ENCODE measurements around the gene TGFBR3. TPM values are rescaled to one million over a fixed set of nuclear protein-coding genes. Genes with fewer than 3 reads are reported as not detected.
A peak's percentile ranks its signal among the peaks of the same experiment; 100 is the strongest.

Gene TGFBR3
- total and polyA plus RNA-seq, 2 of the 13 experiments (the other 11 are each of a cell fraction or from before 2014, with no cell fraction given), result 76.5 to 195 TPM

DNA sequence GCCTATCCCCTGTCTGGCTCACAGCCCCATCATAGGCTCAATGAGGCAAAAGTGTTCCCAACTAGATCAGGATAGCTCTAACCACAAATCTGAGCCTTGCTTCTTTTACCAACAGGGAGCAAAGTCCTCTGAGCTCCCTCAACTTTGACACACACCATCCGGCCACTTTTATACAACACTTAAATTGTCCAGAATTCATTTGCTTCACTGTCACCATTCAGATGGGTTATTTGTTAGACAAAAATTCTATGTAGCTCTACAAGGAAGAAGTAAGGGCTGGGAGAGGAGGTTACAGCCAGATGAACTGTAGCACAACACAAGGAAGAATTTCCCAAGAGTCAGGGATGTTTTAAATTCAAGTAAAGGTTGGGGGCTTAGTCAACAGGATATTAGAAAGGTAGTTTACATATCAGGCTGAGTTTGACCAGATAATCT lies 50.8 kb downstream of the TGFBR3 start:
- ATAC-seq (peak; percentile 61), DNase-seq (ENCODE audit: low spot score) (peak; percentile 75), FAIRE-seq (no peak)
- intact Hi-C loops (cut with micrococcal nuclease; ENCODE audit: unreplicated experiment) (loop anchor here (2.0 kb wide), 1 partner anchor 38 kb away; no protein-coding TSS in a partner anchor), in situ Hi-C loops (cut with HindIII; ENCODE audit: extremely low pct_ligation_motif_present, low pct_unique_long_range_greater_than_20kb) (no loop called here)
- no peak overlapping the region for H2AFZ ChIP-seq (ENCODE audit: low read length)
- H3K4me2 ChIP-seq (ENCODE audit: low read depth, low read length), result peak overlapping the region; percentile 43; the same call in 1 of the 2 replicates
- H3K36me3 ChIP-seq (replicated peaks in 1 of 2; ENCODE audit: control insufficient read depth in 1 of 2, insufficient read depth in 2 of 2, low read length in 2 of 2), result 0 out of 5 replicates have a peak, but pooled peaks cover 0 to 1% of the 10 kb centered on the region in 2 experiments
- H4K20me1 ChIP-seq (ENCODE audit: insufficient read depth, low read length), result no peaks in the 10 kb centered on the region
- no TSS peak for BruUV-seq (replicated peaks)
- CTCF ChIA-PET (ENCODE audit: low intra/inter-chr PET ratio, low total read pairs), result no interaction called here
- peak overlapping the region; percentile 40 for H3K9ac ChIP-seq (ENCODE audit: insufficient read depth, low read depth, low read length)
- no peak overlapping the region; a peak in 1 of 6 replicates for H3K4me3 ChIP-seq (replicated peaks in 1 of 3; ENCODE audit: insufficient read depth in 1 of 3, low read depth in 2 of 3, low read length in 3 of 3)
- peaks cover 86% of the 10 kb centered on the region for H3K79me2 ChIP-seq (ENCODE audit: insufficient read depth, low read length)
- no peaks in the 10 kb centered on the region for H3K27me3 ChIP-seq (ENCODE audit: control insufficient read depth in 1 of 2, insufficient read depth in 2 of 2, low read length in 2 of 2)
- H3K4me1 ChIP-seq (ENCODE audit: insufficient read depth, low read length), result peaks cover 94% of the 10 kb centered on the region
- 5% methylated on average over 1 of the region's 1 CpG for WGBS (ENCODE audit: low lambda C conversion rate)
- POLR2A ChIA-PET, result interaction anchor here (0.8 to 1.5 kb wide), 4 partner anchors 9 to 98 kb away, joined by 3 to 7 read pairs (median 4); no protein-coding TSS in a partner anchor
- no peaks in the 10 kb centered on the region for H3K9me3 ChIP-seq (ENCODE audit: low read length)
- peak overlapping the region; percentile 68 for H3K27ac ChIP-seq (ENCODE audit: extremely low read length, insufficient read depth, low read length)
- no peak for TF ChIP-seq NFKBIZ (CRISPR knock-in tag; IDR thresholded peaks at IDR 0.05)
- TF ChIP-seq, protein P1, sequence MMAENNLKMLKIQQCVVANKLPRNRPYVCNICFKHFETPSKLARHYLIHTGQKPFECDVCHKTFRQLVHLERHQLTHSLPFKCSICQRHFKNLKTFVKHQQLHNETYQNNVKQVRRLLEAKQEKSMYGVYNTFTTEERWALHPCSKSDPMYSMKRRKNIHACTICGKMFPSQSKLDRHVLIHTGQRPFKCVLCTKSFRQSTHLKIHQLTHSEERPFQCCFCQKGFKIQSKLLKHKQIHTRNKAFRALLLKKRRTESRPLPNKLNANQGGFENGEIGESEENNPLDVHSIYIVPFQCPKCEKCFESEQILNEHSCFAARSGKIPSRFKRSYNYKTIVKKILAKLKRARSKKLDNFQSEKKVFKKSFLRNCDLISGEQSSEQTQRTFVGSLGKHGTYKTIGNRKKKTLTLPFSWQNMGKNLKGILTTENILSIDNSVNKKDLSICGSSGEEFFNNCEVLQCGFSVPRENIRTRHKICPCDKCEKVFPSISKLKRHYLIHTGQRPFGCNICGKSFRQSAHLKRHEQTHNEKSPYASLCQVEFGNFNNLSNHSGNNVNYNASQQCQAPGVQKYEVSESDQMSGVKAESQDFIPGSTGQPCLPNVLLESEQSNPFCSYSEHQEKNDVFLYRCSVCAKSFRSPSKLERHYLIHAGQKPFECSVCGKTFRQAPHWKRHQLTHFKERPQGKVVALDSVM (CRISPR knock-in tag; IDR thresholded peaks at IDR 0.05), result no peak
- no peak for TF ChIP-seq RFX3 (CRISPR knock-in tag; IDR thresholded peaks at IDR 0.05)
- TF ChIP-seq HDAC2 (CRISPR knock-in tag; IDR thresholded peaks at IDR 0.05), result no peak
- TF ChIP-seq TOPORS (CRISPR knock-in tag; IDR thresholded peaks at IDR 0.05), result no peak
- TF ChIP-seq, protein P2, sequence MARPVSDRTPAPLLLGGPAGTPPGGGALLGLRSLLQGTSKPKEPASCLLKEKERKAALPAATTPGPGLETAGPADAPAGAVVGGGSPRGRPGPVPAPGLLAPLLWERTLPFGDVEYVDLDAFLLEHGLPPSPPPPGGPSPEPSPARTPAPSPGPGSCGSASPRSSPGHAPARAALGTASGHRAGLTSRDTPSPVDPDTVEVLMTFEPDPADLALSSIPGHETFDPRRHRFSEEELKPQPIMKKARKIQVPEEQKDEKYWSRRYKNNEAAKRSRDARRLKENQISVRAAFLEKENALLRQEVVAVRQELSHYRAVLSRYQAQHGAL (CRISPR knock-in tag; IDR thresholded peaks at IDR 0.05; ENCODE audit: not compliant biosample characterization), result no peak
- peak; percentile 48; the same call in 1 of the 2 replicates for TF ChIP-seq RXRB (CRISPR knock-in tag; IDR thresholded peaks at IDR 0.05; ENCODE audit: borderline replicate concordance)
- no peak for TF ChIP-seq SATB2 (CRISPR knock-in tag; IDR thresholded peaks at IDR 0.05)
- no peak for TF ChIP-seq ZNF260 (CRISPR knock-in tag; IDR thresholded peaks at IDR 0.05; ENCODE audit: borderline replicate concordance, low read depth)
- no peak for TF ChIP-seq ZNF543 (CRISPR knock-in tag; IDR thresholded peaks at IDR 0.05)
- no peak for TF ChIP-seq RORA (CRISPR knock-in tag; IDR thresholded peaks at IDR 0.05)
- TF ChIP-seq HNRNPL (IDR thresholded peaks at IDR 0.05; ENCODE audit: low read depth, low read length), result no peak
- TF ChIP-seq, protein P3, sequence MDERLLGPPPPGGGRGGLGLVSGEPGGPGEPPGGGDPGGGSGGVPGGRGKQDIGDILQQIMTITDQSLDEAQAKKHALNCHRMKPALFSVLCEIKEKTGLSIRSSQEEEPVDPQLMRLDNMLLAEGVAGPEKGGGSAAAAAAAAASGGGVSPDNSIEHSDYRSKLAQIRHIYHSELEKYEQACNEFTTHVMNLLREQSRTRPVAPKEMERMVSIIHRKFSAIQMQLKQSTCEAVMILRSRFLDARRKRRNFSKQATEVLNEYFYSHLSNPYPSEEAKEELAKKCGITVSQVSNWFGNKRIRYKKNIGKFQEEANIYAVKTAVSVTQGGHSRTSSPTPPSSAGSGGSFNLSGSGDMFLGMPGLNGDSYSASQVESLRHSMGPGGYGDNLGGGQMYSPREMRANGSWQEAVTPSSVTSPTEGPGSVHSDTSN (CRISPR knock-in tag; IDR thresholded peaks at IDR 0.05), result no peak
